H1 (cell line): Measurements from ENCODE around the gene ZNF516. TPM values are rescaled to one million over a fixed set of nuclear protein-coding genes. Genes with fewer than 3 reads are reported as not detected.

Experiments
- SP1 ChIP-seq: IDR thresholded peaks from 2 replicates; pipeline ENCODE4 v1.6.1; 2011; ENCODE audit warnings: low read depth, low read length
- SP4 ChIP-seq: IDR thresholded peaks from 2 replicates; pipeline ENCODE4 v1.6.1; 2012; ENCODE audit warnings: low read length, inconsistent platforms
- polyA plus RNA-seq, 7 experiments: library from polyadenylated mRNA; depleted of rRNA in 3 of 7; stranded (reverse) in 5 of 7; unstranded in 2 of 7; fragments of >200 nt in 5 of 7; fragments of 200-250 nt in 2 of 7; gene quantifications; 1 replicate in 5 of 7; 2 replicates in 1 of 7; 4 replicates in 1 of 7; pipeline versions ENCODE4 v1.2.1 to v1.2.3, GENCODE V29; 2011 to 2013; ENCODE audit warnings: missing spikeins in 2 of 7, mixed read lengths in 2 of 7
- total RNA-seq: library from RNA; stranded (reverse); fragmentation: NEBNext Ultra II Directional; extraction: Animal tissue kit (Norgen Biotek cat#: 25700); gene quantifications from 2 replicates; pipeline ENCODE4 v1.2.1, GENCODE V29; 2021

Gene ZNF516
- total and polyA plus RNA-seq, 2 of the 8 experiments (the other 6 are each of a cell fraction or from before 2014, with no cell fraction given) = 7.3 to 17.0 TPM

GRCh38 chr18:76410660-76411417 lies 84.2 kb downstream of the ZNF516 start (continued):
- TF ChIP-seq SP4 (no peak), SP1 (no peak)
